ENCODE measurements around the gene LGALS14.

The LGALS14 gene

DNA sequence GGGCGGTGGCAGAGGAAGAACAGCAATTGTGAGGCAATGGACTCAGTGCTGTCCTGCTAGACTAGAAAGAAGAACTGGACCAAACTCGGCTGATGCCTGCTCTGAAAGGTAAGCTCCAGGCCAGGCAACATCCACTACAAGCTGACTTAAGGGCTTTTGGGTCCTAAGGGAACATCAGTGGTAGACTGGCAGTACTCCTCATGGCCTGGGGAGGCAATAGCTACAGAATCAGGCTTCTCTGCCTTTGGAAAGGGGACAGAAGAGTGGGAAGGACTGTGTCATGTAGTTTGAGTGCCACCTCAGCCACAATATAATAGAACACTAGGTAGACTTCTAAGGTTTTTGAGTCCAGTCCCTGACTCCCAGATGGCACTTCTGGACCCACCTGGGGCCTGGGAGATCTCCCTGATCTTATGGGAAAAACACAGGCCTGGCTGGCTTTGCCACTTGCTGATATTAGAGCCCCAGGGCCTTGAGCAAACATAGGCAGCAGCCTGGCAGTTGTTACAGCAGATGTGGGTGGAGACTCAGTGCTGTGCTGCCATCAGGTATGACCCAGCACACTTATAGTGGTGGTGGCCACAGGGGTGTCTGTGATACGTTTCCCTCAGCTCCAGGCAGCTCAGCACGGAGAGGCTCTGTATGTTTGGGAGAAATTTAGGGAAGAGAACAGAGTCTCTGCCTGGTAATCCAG lies 42.7 kb downstream of the LGALS14 start:
- no peak for DNase-seq (ENCODE audit: low read depth in 3 of 3)

- no peak for DNase-seq (ENCODE audit: low read depth in 3 of 3)
Measured at GRCh38 chr19:39749981-39750380, 45.7 kb downstream of the LGALS14 start.

DNA sequence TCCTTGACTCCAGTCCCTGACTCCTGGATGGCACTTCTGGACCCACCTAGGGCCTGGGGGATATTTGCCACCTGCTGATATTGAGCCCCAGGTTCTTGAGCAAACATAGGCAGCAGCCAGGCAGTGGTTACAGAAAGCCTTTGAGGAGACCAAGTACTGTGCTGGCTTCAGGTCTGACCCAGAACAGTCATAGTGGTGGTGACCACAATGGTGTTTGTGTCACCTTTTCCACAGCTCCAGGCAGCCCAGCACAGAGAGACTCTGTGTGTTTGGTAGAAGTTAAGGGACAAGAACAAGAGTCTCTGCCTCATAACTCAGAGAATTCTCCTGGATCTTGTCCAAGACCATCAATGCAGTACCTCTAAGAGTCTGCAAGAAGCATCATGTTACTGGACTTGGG lies 48.1 kb downstream of the LGALS14 start:
- DNase-seq (ENCODE audit: low read depth in 3 of 3): no peak

DNA sequence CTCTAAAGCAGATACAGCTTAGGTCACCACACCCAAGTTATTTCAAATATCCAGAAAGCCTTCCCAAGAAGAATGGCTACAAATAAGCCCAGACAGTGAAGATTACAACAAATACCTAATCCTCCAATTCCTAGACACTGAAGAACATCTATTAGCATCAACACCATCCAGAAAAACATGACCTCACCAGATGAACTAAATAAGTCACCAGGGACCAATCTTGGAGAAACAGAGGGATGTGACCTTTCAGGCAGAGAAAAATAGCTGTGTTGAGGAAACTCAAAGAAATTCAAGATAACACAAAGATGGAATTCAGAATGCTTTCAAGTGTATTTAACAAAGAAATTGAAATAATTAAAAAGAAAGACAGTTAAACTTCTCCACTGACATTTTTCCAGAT lies 48.5 kb downstream of the LGALS14 start:
- no peak for DNase-seq (ENCODE audit: low read depth in 3 of 3)

DNA sequence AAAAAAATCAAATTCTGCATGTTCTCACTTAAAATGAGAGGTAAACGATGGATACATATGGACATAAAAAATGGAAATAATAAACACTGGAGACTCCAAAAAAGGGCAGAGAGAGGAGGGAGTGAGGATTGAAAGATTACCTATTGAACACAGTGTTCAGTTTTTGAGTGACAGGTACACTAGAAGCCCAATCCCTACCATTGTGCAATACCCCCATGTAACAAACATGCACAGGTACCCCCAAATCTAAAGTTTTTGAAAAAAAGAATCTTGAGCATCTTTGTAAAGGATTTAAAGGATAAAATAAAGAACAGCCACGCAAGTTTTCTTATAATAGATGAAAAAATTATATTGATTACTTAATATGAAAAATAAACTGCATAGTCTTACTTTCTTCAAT lies 50.3 kb downstream of the LGALS14 start:
- DNase-seq (ENCODE audit: low read depth in 3 of 3): no peak

DNA sequence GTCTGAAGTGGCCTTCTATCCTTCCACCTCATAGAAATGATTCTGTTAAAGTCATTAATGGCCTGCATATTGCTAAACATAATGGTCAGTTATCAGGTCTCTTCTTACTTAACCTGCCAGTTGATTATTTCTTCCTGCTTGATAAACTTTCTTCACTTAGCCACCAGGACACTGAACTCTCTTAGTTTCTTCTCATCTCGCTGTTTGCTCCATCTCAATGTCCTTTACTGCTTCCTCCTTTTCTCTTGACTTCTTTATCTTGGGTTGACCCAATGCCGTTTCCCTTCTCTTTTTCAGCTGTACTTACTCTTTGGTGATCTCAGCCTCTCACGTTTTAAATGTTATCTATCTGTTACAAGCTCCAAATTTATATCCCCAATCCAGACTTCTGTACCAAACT lies 50.7 kb downstream of the LGALS14 start:
- no peak for DNase-seq (ENCODE audit: low read depth in 3 of 3)

Data from stimulated activated CD4-positive, alpha-beta T cell treated with anti-CD3 and anti-CD28 coated beads, TNF-alpha, amount 100 ng/mL, for 4 hours (primary cell).